AG20443 (cell line): ENCODE results near the gene BCL2.
"Not testable (repeated sequence)": the region's sequence is repeated elsewhere in the genome, so short reads cannot be mapped to it uniquely, and the experiment has no call there.

Source experiments
- DNase-seq: peaks from one replicate; pipeline ENCODE4 v3.0.0; 2012; ENCODE audit warnings: low spot score, mixed read lengths

BCL2 gene

DNA sequence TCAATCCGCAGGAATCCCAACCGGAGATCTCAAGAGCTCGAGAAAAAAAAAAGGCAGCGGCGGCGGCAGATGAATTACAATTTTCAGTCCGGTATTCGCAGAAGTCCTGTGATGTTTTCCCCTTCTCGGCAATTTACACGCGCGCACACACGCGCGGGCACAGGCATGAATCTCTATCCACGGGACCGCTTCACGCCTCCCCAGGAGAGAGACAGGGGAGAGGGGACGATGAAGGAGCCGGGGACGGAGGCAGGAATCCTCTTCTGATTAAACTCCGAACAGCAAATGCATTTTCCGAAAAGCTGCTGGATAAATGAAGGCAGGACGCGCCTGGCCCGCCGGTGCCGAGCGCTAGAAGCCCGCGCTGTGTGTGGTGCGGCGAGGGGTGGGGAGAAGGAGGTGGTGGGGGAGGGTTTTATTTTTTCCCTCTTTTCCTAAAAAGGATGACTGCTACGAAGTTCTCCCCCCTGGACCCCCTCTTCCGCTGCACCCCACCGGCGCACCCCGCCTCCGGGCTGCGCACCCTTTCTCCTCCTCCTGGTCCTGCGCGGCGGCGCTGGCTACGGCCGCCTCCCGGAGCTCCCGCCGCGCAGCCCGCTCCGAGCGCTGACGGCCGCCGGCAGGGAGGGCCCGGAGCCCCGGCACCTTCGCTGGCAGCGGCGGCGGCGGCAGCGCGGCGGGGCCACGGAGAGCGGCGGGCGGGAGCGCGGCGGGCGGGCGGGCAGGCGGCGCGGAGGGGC, at the start of gene BCL2:
Gene BCL2 (minus strand): TSS at position 387 of the 740 bp plus-strand sequence.
- DNase-seq: no peak

DNA sequence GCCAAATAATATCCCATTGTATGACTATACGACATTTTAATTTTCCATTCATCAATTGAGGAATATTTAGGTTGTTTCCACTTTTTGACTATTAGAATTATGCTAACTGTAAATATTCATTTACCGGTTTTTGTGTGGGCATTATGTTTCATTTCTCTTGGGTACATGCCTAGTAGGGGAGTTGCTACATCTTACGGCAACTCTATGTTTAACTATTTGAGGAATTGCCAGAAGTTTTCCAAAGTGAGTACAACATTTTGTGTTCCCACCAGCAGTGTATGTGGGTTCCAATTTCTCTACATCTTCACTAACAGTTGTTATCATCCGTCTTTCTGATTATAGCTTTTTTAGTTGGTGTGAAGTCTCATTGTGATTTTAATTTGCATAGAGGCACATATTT, 49.0 kb upstream of the BCL2 start:
- no peak for DNase-seq

GRCh38 chr18:63367053-63367953, 47.7 kb upstream of the BCL2 start, which contains the start of gene KDSR:
TSS of gene KDSR (minus strand) at chr18:63367206. CDS start at chr18:63367118, 88 bp downstream.
- peak; percentile 99 for DNase-seq

- DNase-seq: peak; percentile 80
Measured at GRCh38 chr18:63366213-63367052, 46.9 kb upstream of the BCL2 start.

DNA sequence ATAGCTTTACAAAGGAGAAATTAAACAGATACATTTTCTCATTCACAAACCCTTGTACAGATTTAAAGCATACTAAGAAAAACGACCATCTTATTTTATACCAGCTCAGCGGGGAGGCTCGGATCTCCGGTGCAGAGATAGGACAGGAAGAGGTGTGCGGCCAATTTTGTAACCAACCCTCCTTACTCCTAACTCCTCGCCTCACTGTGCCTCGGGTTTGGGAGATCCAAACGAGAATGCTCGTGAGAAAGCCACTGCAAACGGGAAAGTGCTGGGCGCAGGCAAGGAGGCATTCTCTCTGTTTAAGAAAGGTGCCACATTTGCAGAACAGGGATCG, 46.3 kb upstream of the BCL2 start:
- DNase-seq: peak; percentile 28

DNA sequence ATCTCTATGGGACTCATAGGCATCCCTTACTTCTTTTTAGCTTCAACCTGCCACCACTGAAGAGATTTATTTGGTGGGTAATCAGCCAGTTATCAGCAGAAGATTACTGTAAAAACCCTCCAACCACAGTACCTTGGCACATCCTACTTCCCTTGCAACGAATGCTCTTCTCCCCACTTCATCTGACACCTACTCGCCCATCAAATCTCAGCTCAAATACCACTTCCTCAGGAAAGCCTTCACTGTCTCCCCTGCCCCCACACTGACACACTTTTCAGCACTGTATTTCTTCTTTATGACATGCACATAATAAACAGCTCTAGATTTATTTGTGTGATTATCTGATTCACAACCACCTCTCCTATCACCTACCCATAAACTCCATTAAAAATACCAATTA, 44.4 kb upstream of the BCL2 start:
- no peak for DNase-seq

GRCh38 chr18:63363420-63363819, 43.9 kb upstream of the BCL2 start:
- not testable (repeated sequence) for DNase-seq

- DNase-seq: no peak
Measured at GRCh38 chr18:63356272-63356896, 36.8 kb upstream of the BCL2 start.

GRCh38 chr18:63350230-63350629, 30.7 kb upstream of the BCL2 start:
- DNase-seq: no peak

- DNase-seq: no peak
Measured at GRCh38 chr18:63348508-63349136, 29.1 kb upstream of the BCL2 start.

GRCh38 chr18:63346480-63347183, 27.1 kb upstream of the BCL2 start:
- no peak for DNase-seq

GRCh38 chr18:63346031-63346430, 26.5 kb upstream of the BCL2 start:
- DNase-seq: peak; percentile 46

DNA sequence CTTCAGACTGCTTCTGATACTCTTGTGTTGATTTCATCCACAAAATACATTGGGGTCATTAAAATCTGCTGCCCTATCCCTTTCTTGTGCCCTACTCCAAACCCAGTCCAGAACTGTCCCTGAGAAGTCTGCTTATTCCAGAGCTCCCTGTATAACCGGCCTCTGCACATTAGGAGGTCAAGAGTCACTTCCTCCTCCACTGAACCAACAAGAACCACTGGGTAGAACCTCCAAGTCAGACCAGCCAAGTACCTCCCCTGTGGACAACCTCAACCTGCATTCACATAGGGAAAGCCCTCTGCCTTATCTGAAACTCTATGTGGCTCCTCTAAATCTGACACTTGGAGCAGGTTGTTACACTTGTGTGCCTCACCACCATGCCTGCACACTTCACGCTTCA, 25.3 kb upstream of the BCL2 start:
- DNase-seq: no peak

GRCh38 chr18:63344263-63344662, 24.7 kb upstream of the BCL2 start:
- DNase-seq: no peak

DNA sequence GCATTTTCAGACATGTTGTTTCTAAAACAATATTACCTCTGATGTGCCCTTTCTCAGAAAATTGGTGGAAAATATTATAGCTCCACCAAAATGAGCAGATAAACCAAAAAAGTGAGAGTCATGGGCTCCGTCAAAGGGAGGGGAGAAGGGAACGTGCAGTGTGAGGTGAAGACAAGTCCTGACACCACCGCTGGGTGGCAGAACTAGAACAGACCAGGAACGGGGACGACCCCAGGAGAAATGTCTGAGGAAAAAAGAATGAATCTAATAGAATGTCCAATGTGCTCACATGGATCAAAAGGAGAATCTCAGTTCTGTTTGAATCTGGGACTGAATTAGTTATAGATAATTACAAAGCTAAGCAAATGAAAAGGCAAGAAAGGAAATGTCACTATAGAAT, 22.6 kb upstream of the BCL2 start:
- DNase-seq: peak; percentile 56

- DNase-seq: peak; percentile 24
Measured at GRCh38 chr18:63339920-63340484, 20.4 kb upstream of the BCL2 start.

GRCh38 chr18:63336366-63337099, 17.0 kb upstream of the BCL2 start:
- DNase-seq: peak; percentile 70

DNA sequence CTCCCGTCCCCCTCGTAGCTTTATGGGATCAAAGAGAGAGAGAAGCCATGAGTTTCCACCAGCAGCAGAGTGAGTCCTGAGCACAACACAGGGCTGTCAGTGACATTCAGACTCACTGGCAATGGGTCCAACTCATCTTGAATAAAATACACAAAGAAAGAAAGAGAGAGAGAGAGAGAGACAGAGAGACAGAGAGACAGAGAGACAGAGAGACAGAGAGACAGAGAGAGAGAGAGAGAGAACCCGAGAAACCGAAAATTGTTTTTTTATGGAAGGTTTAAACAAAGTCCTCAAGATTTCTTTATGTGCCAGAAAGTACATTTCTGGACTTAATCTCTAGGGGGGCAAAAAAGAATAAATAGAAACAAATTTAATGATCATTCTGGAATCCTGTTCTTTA, 11.5 kb upstream of the BCL2 start:
- DNase-seq: no peak

- DNase-seq: no peak
Measured at GRCh38 chr18:63329431-63330145, 10.0 kb upstream of the BCL2 start.
